GM18519 (cell line): ENCODE measurements around the gene RAB9B.
"Not testable (repeated sequence)": the region's sequence is repeated elsewhere in the genome, so short reads cannot be mapped to it uniquely, and the experiment has no call there.

Experiments used
- ATAC-seq: cut with Tn5 transposase; IDR thresholded peaks from one replicate; pipeline ENCODE4 v1.9.1; 2021; ENCODE audit warnings: mild to moderate bottlenecking, moderate library complexity; ENCODE audit not compliant: unreplicated experiment, low FRiP score

RAB9B gene

GRCh38 chrX:103817101-103817500 lies 15.0 kb downstream of the RAB9B start:
- not testable (repeated sequence) for ATAC-seq

- ATAC-seq, result no peak
Measured at GRCh38 chrX:103811858-103812257, 20.2 kb downstream of the RAB9B start.

- no peak for ATAC-seq
Measured at GRCh38 chrX:103806862-103807474, 25.1 kb downstream of the RAB9B start.

- no peak for ATAC-seq
Measured at GRCh38 chrX:103805860-103806259, 26.2 kb downstream of the RAB9B start.

- no peak for ATAC-seq
Measured at GRCh38 chrX:103800318-103800717, 31.7 kb downstream of the RAB9B start.

- ATAC-seq, result no peak
Measured at GRCh38 chrX:103797691-103798090, 34.4 kb downstream of the RAB9B start.

GRCh38 chrX:103794119-103794518 lies 37.9 kb downstream of the RAB9B start:
- ATAC-seq, result no peak

GRCh38 chrX:103793545-103793940 lies 38.5 kb downstream of the RAB9B start:
- no peak for ATAC-seq

- no peak for ATAC-seq
Measured at GRCh38 chrX:103792916-103793544, 39.0 kb downstream of the RAB9B start.

GRCh38 chrX:103791826-103792485 lies 40.1 kb downstream of the RAB9B start:
- ATAC-seq, result no peak

GRCh38 chrX:103791228-103791627 lies 40.8 kb downstream of the RAB9B start:
- ATAC-seq, result no peak

GRCh38 chrX:103789004-103789403 lies 43.1 kb downstream of the RAB9B start:
- peak; percentile 76 for ATAC-seq

- no peak for ATAC-seq
Measured at GRCh38 chrX:103783971-103784370, 48.1 kb downstream of the RAB9B start.

- ATAC-seq, result no peak
Measured at GRCh38 chrX:103783196-103783595, 48.9 kb downstream of the RAB9B start.

- ATAC-seq, result no peak
Measured at GRCh38 chrX:103782640-103783039, 49.4 kb downstream of the RAB9B start.

- no peak for ATAC-seq
Measured at GRCh38 chrX:103781706-103782105, 50.4 kb downstream of the RAB9B start.

- ATAC-seq, result no peak
Measured at GRCh38 chrX:103781062-103781402, 51.0 kb downstream of the RAB9B start.

GRCh38 chrX:103780336-103781061 lies 51.6 kb downstream of the RAB9B start:
- ATAC-seq, result no peak

- no peak for ATAC-seq
Measured at GRCh38 chrX:103779141-103779789, 52.8 kb downstream of the RAB9B start.

GRCh38 chrX:103776546-103776945 lies 55.5 kb downstream of the RAB9B start, which contains the start of gene PLP1:
TSS of gene PLP1 (plus strand) at chrX:103776840. CDS start at chrX:103776996, 156 bp downstream.
- ATAC-seq, result no peak
